Gastroesophageal sphincter (tissue), 4 donors: Measurements from ENCODE around the gene ARMH3. TPM values are rescaled to one million over a fixed set of nuclear protein-coding genes. Genes with fewer than 3 reads are reported as not detected.

Experiments used
- ATAC-seq: fragments of 150-250 bp; one replicate; pipeline ENCODE4 v1.9.1; 2016; ENCODE audit warnings: mild to moderate bottlenecking, moderate library complexity
- H3K27ac ChIP-seq, 4 donors: fragments of 200-600 bp; sonication (generic) in 3 of 4; 1 replicate in 3 of 4; 2 replicates in 1 of 4; pipeline ENCODE4 v1.5.1; 2016 to 2019
- H3K27me3 ChIP-seq: fragments of 200-600 bp; sonication (generic); one replicate; pipeline ENCODE4 v1.5.1; 2019
- H3K36me3 ChIP-seq, 2 donors: fragments of 200-600 bp; sonication (generic); one replicate each; pipeline ENCODE4 v1.5.1; 2019; ENCODE audit warnings: control low read depth in 1 of 2
- H3K4me1 ChIP-seq, 3 donors: fragments of 200-600 bp; sonication (generic); 1 replicate in 2 of 3; 2 replicates in 1 of 3; pipeline ENCODE4 v1.5.1; 2016 to 2019; ENCODE audit warnings: control low read depth in 2 of 3
- H3K4me3 ChIP-seq, 2 donors: fragments of 200-600 bp; sonication (generic); one replicate each; pipeline ENCODE4 v1.5.1; 2019; ENCODE audit warnings: mild to moderate bottlenecking in 1 of 2, moderate library complexity in 1 of 2
- H3K9me3 ChIP-seq, 3 donors: fragments of 200-600 bp; sonication (generic); one replicate each; pipeline ENCODE4 v1.5.1; 2017 to 2019; ENCODE audit warnings: control low read depth in 2 of 3
- CTCF ChIP-seq, 4 experiments: fragments of 200-600 bp in 2 of 4; fragments of 450-650 bp in 2 of 4; sonication (generic) in 1 of 4; IDR thresholded peaks; one replicate each; pipeline ENCODE4 v1.5.1; 2017 to 2019; ENCODE audit warnings: antibody characterized with exemption in 4 of 4, mild to moderate bottlenecking in 2 of 4, moderate library complexity in 2 of 4
- EP300 ChIP-seq: sonication (generic); formaldehyde crosslinking; IDR thresholded peaks from one replicate; pipeline ENCODE4 v1.6.1; 2017; ENCODE audit warnings: antibody characterized with exemption, mild to moderate bottlenecking
- POLR2A ChIP-seq, 2 donors: fragments of 450-650 bp; IDR thresholded peaks; one replicate each; pipeline ENCODE4 v1.6.1; 2017; ENCODE audit warnings: antibody characterized with exemption in 2 of 2, mild to moderate bottlenecking in 2 of 2, moderate library complexity in 1 of 2
- POLR2AphosphoS5 ChIP-seq: sonication (generic); formaldehyde crosslinking; IDR thresholded peaks from one replicate; pipeline ENCODE4 v1.6.1; 2017; ENCODE audit warnings: antibody characterized with exemption
- WGBS, 2 donors: methylation state at CpG; one replicate each; pipeline ENCODE4 v1.1.5; 2018; ENCODE audit warnings: low coverage in 1 of 2; 5-methylcytosine and 5-hydroxymethylcytosine counted together
- total RNA-seq, 4 donors: library from RNA; depleted of rRNA; stranded (reverse); fragments of >200 nt; gene quantifications; one replicate each; pipeline ENCODE4 v1.1.0, GENCODE V29; 2016

ARMH3 gene
- total RNA-seq, 4 donors from 2014 or later: 12.4 to 17.2 (median 14.9) TPM

GRCh38 chr10:101903827-101904550 lies 152.0 kb downstream of the ARMH3 start:
- no peaks in the 10 kb centered on the region for H3K27me3 ChIP-seq
- no peak for ATAC-seq
- H3K4me3 ChIP-seq: no peak overlapping the region
- H3K9me3 ChIP-seq: no peaks in the 10 kb centered on the region
- peaks cover 0 to 12% of the 10 kb centered on the region in 2 donors for H3K36me3 ChIP-seq
- peaks cover 0 to 5% (median 0%) of the 10 kb centered on the region in 3 donors for H3K4me1 ChIP-seq
- H3K27ac ChIP-seq: no peak overlapping the region
- TF ChIP-seq POLR2AphosphoS5 (no peak), EP300 (no peak), CTCF (IDR thresholded peaks at IDR 0.05) (no peak), POLR2A (IDR thresholded peaks at IDR 0.05) (no peak)
- 64 to 87% methylated on average over 3 of the region's 7 CpGs for WGBS, 2 donors

- no peak overlapping the region for H3K4me3 ChIP-seq
- TF ChIP-seq EP300 (no peak), CTCF (IDR thresholded peaks at IDR 0.05) (no peak)
- 76 to 100% methylated on average over 4 of the region's 4 CpGs for WGBS, 2 donors
- peaks cover 0 to 12% of the 10 kb centered on the region in 2 donors for H3K36me3 ChIP-seq
- ATAC-seq: no peak
- H3K27me3 ChIP-seq: no peaks in the 10 kb centered on the region
- H3K4me1 ChIP-seq: peaks cover 0 to 12% (median 0%) of the 10 kb centered on the region in 3 donors
- no peak overlapping the region for H3K27ac ChIP-seq
- H3K9me3 ChIP-seq: no peaks in the 10 kb centered on the region
Observed at GRCh38 chr10:101902820-101903145, 153.2 kb downstream of the ARMH3 start.

- no peak for ATAC-seq
- 73 to 86% methylated on average over 5 of the region's 7 CpGs for WGBS, 2 donors
- H3K4me3 ChIP-seq: no peak overlapping the region
Observed at GRCh38 chr10:101902032-101902819, 153.7 kb downstream of the ARMH3 start.

GRCh38 chr10:101901340-101901739 lies 154.6 kb downstream of the ARMH3 start:
- Histone ChIP-seq H3K9me3 (no peaks in the 10 kb centered on the region), H3K4me3 (no peak overlapping the region), H3K4me1 (peaks cover 0 to 16% (median 0%) of the 10 kb centered on the region in 3 donors), H3K36me3 (peaks cover 0 to 12% of the 10 kb centered on the region in 2 donors), H3K27me3 (no peaks in the 10 kb centered on the region), H3K27ac (no peak overlapping the region)
- TF ChIP-seq POLR2A (IDR thresholded peaks at IDR 0.05): no peak
- no peak for TF ChIP-seq POLR2AphosphoS5
- no peak for TF ChIP-seq CTCF (IDR thresholded peaks at IDR 0.05)
- TF ChIP-seq EP300: no peak
- 73 to 88% methylated on average over 4 to 6 of the region's 6 CpGs for WGBS, 2 donors
- ATAC-seq: no peak

More at GRCh38 chr10:101902032-101902819, 153.7 kb downstream of the ARMH3 start:
- Histone ChIP-seq H3K9me3 (no peaks in the 10 kb centered on the region), H3K27ac (no peak overlapping the region), H3K36me3 (peaks cover 0 to 12% of the 10 kb centered on the region in 2 donors), H3K27me3 (no peaks in the 10 kb centered on the region), H3K4me1 (peaks cover 0 to 16% (median 0%) of the 10 kb centered on the region in 3 donors)
- TF ChIP-seq POLR2A (IDR thresholded peaks at IDR 0.05) (no peak), EP300 (no peak), CTCF (IDR thresholded peaks at IDR 0.05) (no peak), POLR2AphosphoS5 (no peak)
